Stimulated activated CD4-positive, alpha-beta T cell treated with anti-CD3 and anti-CD28 coated beads, Interleukin-12 subunit alpha, Interleukin-12 subunit beta, amount 100 ng/mL, for 24 hours (primary cell): ENCODE measurements around the gene PTTG1.

Source experiments
- DNase-seq, 2 experiments: peaks; one replicate each; pipeline ENCODE4 v3.0.0-alpha.2; 2020; ENCODE audit warnings: low read depth in 2 of 2

Gene PTTG1

GRCh38 chr5:160472482-160472881, 50.8 kb downstream of the PTTG1 start:
- no peak for DNase-seq

- DNase-seq, result no peak
Measured at GRCh38 chr5:160473681-160474080, 52.0 kb downstream of the PTTG1 start.

- no peak for DNase-seq
Measured at GRCh38 chr5:160474084-160474483, 52.4 kb downstream of the PTTG1 start.

GRCh38 chr5:160475864-160476438, 54.3 kb downstream of the PTTG1 start:
- no peak for DNase-seq

GRCh38 chr5:160477266-160477970, 55.8 kb downstream of the PTTG1 start:
- DNase-seq, result no peak

- no peak for DNase-seq
Measured at GRCh38 chr5:160478163-160478562, 56.5 kb downstream of the PTTG1 start.
